ENCODE measurements around the gene DCLRE1C. TPM values are rescaled to one million over a fixed set of nuclear protein-coding genes. Genes with fewer than 3 reads are reported as not detected.
"Not testable (repeated sequence)": the region's sequence is repeated elsewhere in the genome, so short reads cannot be mapped to it uniquely, and the experiment has no call there.

DCLRE1C gene
- total and polyA plus RNA-seq, 7 donors: 2.1 to 4.6 (median 2.8) TPM

- intact Hi-C loops (cut with DNase I): no loop called here
- no peak for TF ChIP-seq CTCF (IDR thresholded peaks at IDR 0.05)
- 89 to 91% (median 91%) methylated on average over 3 of the region's 3 CpGs for WGBS, 3 donors
Observed at GRCh38 chr10:14982744-14983143, 28.8 kb upstream of the DCLRE1C start.

GRCh38 chr10:14975672-14976273 lies 21.9 kb upstream of the DCLRE1C start:
- H3K4me3 ChIP-seq: no peak overlapping the region
- H3K9me3 ChIP-seq: no peaks in the 10 kb centered on the region
- DNase-seq (no peak), ATAC-seq (no peak)
- TF ChIP-seq CTCF (IDR thresholded peaks at IDR 0.05): no peak
- 24 to 28% (median 24%) methylated on average over 21 of the region's 21 CpGs for WGBS, 3 donors
- H3K4me1 ChIP-seq: no peaks in the 10 kb centered on the region
- no peak overlapping the region for H3K27ac ChIP-seq
- intact Hi-C loops (cut with DNase I): loop anchor here in 1 of 2 donors (10.0 kb wide), 1 partner anchor 471 kb away; no protein-coding TSS in a partner anchor
- H3K36me3 ChIP-seq (ENCODE audit: insufficient read depth in 1 of 2, low read depth in 1 of 2): no peaks in the 10 kb centered on the region
- H3K27me3 ChIP-seq (ENCODE audit: insufficient read depth in 3 of 3, low read length in 2 of 3): peaks cover 0 to 4% (median 0%) of the 10 kb centered on the region in 3 donors

More at GRCh38 chr10:14982744-14983143, 28.8 kb upstream of the DCLRE1C start:
- no peaks in the 10 kb centered on the region for H3K4me1 ChIP-seq
- H3K27ac ChIP-seq: no peak overlapping the region
- no peak overlapping the region for H3K4me3 ChIP-seq
- ATAC-seq: no peak
- H3K36me3 ChIP-seq (ENCODE audit: insufficient read depth in 1 of 2, low read depth in 1 of 2): no peaks in the 10 kb centered on the region
- H3K27me3 ChIP-seq (ENCODE audit: insufficient read depth in 3 of 3, low read length in 2 of 3): no peaks in the 10 kb centered on the region
- no peak for DNase-seq
- H3K9me3 ChIP-seq: no peaks in the 10 kb centered on the region

GRCh38 chr10:14974153-14974998 lies 20.5 kb upstream of the DCLRE1C start:
- H3K9me3 ChIP-seq; H3K27ac ChIP-seq; ATAC-seq; H3K36me3 ChIP-seq (ENCODE audit: insufficient read depth in 1 of 2, low read depth in 1 of 2); DNase-seq; H3K4me3 ChIP-seq; H3K4me1 ChIP-seq; H3K27me3 ChIP-seq (ENCODE audit: insufficient read depth in 3 of 3, low read length in 2 of 3): not testable (repeated sequence)
- 25 to 46% (median 33%) methylated on average over 15 of the region's 15 CpGs for WGBS, 3 donors
- intact Hi-C loops (cut with DNase I): loop anchor here in 1 of 2 donors (10.0 kb wide), 1 partner anchor 470 kb away; no protein-coding TSS in a partner anchor

GRCh38 chr10:14971867-14972448 lies 18.1 kb upstream of the DCLRE1C start:
- DNase-seq (peak in 1 of 2 donors; percentile 23), ATAC-seq (no peak)
- Histone ChIP-seq H3K27me3 (ENCODE audit: insufficient read depth in 3 of 3, low read length in 2 of 3) (peaks cover 0 to 4% (median 0%) of the 10 kb centered on the region in 3 donors), H3K27ac (no peak overlapping the region), H3K4me3 (no peak overlapping the region), H3K36me3 (ENCODE audit: insufficient read depth in 1 of 2, low read depth in 1 of 2) (no peaks in the 10 kb centered on the region), H3K9me3 (no peaks in the 10 kb centered on the region), H3K4me1 (no peaks in the 10 kb centered on the region)
- intact Hi-C loops (cut with DNase I): loop anchor here in 1 of 2 donors (10.0 kb wide), 1 partner anchor 467 kb away; no protein-coding TSS in a partner anchor
- WGBS, 3 donors: 56 to 60% (median 57%) methylated on average over 4 of the region's 4 CpGs
- TF ChIP-seq CTCF (IDR thresholded peaks at IDR 0.05): peak; percentile 48

- H3K4me3 ChIP-seq: no peak overlapping the region
- no peaks in the 10 kb centered on the region for H3K27me3 ChIP-seq (ENCODE audit: insufficient read depth in 3 of 3, low read length in 2 of 3)
- DNase-seq (no peak), ATAC-seq (no peak)
- H3K36me3 ChIP-seq (ENCODE audit: insufficient read depth in 1 of 2, low read depth in 1 of 2): no peaks in the 10 kb centered on the region
- H3K27ac ChIP-seq: no peak overlapping the region
- H3K4me1 ChIP-seq: no peaks in the 10 kb centered on the region
- H3K9me3 ChIP-seq: no peaks in the 10 kb centered on the region
- 82 to 95% (median 92%) methylated on average over 2 of the region's 2 CpGs for WGBS, 3 donors
- intact Hi-C loops (cut with DNase I): no loop called here
- no peak for TF ChIP-seq CTCF (IDR thresholded peaks at IDR 0.05)
Observed at GRCh38 chr10:14967897-14968296, 14.0 kb upstream of the DCLRE1C start.
